HG02852 (cell line): ENCODE data around the gene DENND4A.

Experiments used
- ATAC-seq: cut with Tn5 transposase; IDR thresholded peaks from one replicate; pipeline ENCODE4 v1.9.1; 2021; ENCODE audit warnings: mild to moderate bottlenecking, moderate library complexity; ENCODE audit not compliant: unreplicated experiment

Gene DENND4A

DNA sequence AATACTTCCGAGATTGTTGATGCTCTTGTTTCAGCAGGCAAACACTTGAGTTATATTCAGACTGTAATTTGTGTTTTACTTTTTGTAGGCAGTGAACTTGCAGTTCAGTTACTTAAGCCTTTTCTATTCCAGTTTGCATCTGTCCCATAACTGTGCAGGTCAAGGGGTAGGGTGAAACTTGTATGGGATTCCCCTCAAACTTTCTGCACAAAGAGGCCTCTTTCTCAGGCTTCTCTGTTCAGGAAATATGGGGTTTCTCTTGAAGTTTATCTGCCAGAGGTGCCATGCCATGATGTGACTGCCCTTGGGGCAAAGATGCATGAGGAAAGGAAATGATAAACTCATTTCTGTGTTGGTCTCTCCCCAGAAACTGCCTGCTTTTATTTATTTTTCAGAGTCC, 103.6 kb downstream of the DENND4A start:
- ATAC-seq: no peak

DNA sequence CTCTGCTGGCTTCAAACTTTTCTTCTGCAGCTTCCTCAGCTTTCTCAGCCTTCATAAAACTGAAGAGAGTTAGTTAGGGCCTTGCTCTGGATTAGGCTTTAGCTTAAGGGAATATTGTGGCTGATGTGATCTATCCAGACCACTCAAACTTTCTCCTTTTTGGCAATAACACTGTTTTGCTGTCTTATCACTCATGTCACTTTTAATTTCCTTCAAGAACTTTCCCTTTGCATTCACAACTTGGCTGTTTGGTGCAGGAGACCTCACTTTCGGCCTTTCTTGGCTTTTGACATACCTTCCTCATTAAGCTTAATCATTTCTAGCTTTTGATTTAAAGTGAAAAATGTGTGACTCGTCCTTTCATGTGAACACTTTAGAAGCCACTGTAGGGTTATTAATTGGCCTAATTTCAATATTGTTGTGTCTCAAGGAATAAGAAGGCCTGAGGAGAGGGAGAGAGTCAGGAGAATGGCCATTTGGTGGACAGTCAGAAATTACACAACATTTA, 109.6 kb downstream of the DENND4A start:
- ATAC-seq: no peak

DNA sequence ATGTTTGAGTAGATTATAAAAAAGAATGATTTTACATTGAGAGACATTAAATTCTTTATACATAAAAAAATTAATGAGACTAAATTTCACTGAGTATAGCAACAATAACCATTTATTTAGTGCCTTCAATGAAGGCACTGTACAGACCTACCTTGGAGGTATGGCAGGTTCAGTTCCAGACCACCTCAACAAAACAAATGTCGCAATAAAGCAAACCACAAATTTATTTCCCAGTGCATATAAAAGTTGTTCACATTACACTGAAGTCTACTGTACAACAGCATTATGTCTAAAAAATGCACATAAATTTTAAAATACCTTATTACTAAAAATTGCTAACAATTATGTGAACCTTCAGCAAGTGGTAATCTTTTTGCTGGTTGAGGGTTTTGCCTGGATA, 111.5 kb downstream of the DENND4A start:
- no peak for ATAC-seq

DNA sequence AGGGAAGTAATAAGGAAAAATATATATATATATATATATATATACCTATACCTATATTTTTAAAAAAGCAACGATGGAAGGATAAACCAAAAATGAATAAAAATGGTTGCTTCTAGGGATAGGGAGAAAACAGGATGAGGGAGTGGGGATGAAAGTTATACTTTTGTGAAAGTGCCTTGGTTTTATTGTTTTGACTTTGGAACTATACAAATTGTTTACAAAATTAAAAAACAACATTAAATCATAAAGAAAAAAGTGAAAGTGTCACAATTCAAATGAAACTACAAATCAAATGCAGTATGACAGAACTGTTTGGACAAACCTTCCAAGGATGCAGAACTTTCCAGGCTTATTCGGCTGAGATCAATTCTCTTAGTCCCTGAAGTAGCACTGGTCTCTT, 116.0 kb downstream of the DENND4A start:
- no peak for ATAC-seq

DNA sequence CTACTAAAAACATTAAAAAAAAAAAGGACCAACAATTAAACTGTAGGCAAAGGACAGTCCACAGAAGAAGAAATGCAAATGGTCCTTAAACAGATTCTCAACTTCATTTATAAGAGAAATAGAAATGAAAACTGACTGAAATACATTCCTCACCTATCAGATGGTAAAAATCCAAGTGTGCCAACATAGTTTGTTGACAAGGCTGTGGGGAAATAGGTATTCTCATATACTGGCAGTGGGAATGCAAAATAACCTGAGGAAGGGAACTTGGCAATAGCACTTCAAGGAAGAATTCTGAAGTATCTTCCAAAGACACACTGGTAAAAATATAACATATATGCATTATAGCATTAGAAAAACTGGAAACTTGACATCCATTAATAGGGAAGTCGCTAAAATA, 116.5 kb downstream of the DENND4A start:
- ATAC-seq: no peak

DNA sequence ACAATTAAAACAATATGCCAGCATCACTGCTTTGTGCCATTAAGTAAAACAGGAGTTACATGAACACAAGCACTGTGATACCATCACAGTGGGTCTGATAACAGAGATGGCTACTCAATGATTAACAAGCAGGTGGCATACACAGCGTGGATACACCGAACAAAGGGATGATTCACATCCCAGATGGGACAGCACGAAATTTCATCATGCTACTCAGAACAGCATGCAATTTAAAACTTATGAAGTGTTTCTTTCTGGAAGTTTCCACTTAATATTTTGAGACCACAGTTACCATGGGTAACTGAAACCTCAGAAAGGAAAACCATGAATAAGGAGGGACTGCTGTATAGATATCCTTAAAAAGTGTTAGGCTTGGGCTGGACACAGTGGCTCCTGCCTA, 125.8 kb downstream of the DENND4A start:
- ATAC-seq: no peak

DNA sequence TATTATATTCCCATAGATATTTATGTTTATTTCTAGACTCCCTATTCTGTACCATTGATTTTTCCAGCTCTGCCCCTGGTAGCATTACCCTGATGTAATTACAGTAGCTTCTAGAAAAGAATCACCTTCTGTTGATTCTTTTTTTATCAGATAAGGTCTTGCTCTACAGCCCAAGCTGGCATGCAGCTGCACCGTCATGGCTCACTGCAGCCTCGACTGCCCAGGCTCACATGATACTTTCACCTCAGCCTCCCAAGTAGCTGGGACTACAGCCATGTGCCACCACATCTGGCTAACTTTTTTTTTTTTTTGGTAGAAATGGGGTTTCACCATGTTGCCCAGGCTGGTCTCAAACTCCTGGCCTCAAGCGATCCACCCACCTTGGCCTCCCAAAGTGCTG, 128.6 kb downstream of the DENND4A start:
- ATAC-seq: no peak

DNA sequence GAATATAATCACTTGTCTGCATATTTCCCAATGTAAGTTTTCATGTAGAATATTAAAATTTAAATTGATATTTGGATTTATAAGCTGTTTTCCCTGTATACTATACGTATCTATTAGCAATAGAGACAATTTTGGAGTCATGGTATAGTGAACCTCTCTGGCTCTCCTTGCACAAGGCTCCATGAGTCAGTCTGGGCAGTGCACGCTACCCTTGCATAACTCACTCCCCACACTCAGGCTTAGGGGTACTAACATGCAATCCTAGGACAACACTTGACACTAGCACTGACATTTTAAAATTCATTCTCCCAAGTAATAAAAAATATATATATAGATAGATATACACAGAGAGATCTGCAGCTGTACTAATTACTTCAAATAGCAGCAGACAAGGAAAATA, 131.2 kb downstream of the DENND4A start:
- no peak for ATAC-seq

DNA sequence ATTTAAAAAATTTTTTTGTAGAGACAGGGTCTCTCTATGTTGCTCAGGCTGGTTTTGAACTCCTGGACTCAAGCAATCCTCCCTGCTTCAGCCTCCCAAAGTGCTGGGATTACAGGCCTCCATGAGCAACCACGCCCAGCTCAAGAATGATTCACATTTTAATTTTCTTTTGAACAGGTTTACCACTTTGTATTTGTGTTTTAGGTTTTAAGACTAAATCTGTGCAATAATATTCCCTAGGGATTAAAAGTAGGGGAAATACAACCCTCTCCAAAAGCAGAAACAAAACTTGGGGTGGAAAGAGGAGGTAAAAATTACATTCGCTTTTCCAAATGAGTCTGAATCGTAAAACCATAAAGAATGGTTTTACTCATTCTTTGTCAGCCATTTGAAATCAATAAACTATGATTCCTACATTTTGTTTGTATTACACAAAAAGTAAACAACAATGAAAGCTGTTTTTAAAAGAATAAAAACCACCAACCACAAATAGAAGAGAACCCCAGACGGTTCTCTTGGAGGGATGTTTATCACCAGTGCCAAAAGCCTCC, 132.5 kb downstream of the DENND4A start:
- ATAC-seq: no peak

DNA sequence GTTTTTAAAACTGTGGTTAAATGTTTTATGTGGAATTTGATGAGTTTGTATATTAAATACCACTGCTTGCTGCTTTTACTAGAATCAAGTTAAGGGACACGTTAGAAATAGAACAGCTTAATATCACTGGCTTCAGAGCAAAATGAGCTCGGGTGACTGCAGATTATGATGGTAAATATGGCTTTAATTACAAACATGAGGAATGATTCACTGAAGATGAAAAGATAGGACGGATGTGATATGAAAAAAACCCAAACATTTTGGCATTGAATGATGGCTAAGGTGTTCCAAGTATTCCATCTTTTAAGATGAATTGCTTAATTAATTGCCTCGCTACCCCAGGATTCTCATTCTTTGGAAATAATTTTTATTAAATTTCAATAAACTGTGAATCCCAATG, 136.6 kb downstream of the DENND4A start:
- no peak for ATAC-seq

DNA sequence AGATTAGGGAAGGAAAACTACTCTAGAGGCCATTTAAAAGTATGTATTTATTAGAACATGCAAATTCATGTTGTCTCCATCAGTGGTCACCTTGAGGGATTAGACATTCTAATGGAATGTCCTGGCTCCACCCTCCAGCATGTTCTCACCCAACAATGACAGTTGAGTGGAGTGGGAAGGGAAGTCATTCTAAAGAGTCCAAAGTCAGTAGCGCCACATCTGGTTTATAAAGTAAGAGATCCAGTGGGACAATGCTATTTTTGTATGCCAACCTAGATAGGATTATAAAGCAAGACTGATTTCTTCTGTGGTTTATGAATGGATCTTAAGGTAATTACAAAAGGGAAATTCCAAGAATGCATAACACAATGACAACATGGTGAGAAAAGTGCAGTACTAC, 137.1 kb downstream of the DENND4A start:
- ATAC-seq: no peak

DNA sequence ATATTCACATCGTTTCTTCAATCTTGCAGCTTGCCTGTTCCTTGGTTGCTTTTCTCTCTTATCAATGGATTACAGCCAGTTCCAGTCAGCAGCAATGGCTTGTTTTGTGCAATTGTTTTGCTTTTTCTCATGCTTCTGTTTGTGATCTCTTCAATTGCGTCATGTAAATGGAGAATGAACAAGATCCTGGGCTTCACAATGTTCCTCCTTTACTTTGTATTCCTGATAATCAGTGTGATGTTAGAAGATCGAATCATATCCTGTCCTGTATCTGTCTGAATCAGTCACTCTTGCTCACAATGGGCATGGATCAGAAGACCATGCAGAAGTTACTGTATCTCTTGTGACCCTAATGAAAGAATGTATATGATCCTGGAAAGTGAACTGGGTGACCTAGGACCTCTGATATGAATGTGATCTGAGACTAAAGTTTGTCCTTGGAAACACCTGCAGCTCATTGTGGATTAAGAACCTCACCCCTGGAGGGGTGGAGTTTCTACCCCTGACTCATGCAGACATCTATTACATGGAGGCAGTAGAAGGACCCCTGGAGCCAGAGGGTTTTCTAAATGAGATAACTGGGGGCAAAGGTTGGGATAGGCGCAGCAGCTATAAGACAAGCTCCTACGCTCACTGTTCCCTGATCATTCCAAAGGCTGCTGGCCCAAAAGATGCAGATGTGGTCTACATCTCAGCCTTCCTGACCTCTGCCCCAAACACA, 138.1 kb downstream of the DENND4A start:
- no peak for ATAC-seq

DNA sequence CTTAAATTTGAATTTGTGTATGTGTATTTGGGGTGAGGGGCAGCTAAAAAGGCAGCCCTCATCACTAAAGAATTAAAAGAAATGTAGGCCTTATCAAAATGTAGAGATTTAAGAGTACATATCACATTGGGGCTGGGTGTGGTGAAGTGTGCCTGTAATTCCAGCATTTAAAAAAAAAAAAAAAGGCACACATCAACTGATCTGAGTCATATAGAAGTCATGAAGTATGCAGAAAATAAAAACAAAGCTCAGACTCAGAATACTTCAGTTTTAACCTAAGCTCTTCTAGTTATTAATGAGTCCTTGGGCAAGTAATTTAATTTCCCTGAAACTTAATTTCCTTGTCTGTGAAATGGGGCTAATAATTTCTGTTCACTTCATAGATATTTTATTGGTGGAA, 138.8 kb downstream of the DENND4A start:
- ATAC-seq: no peak

DNA sequence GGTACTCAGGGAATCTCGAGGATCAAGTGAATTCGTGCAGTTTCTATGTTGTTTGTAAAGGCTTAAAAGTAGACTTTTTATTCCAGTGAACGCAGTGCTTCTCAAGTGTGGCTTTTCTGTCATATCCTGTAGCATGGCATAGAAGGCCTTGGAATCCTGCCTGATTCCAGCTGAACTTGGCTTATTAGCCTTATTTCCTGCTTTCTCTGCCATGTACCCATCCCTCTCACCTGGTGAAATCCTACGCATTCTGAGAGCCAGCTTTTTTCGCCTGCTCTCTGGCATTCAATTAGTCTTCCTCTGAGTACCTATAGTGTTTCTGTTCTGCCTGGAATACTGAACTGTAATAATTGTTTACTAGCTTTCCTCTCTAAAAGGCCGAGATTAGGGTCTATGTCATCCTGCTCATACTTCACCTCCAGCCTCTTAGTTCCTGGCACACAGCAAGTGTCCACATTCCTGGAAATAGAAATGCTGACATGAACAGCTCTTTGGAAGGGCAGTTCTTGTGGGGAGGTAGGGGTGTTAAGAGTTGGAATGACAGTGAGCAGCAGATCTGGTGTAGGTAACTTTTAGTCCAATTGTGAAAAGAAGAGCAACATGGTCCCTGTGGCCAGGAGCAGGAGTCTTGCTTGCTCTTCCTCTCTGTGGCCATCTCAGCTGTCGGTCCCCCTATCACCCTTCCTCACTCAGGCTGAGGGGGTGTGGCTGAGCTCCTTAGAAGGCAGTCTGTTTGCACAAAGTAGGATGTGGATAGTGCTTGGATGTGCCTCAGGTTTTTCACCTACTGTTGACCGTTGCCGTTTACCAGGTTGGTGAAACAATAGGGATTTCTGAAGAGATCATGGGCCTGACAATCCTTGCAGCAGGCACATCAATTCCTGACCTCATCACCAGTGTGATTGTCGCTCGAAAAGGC, 140.0 kb downstream of the DENND4A start:
- ATAC-seq: no peak

DNA sequence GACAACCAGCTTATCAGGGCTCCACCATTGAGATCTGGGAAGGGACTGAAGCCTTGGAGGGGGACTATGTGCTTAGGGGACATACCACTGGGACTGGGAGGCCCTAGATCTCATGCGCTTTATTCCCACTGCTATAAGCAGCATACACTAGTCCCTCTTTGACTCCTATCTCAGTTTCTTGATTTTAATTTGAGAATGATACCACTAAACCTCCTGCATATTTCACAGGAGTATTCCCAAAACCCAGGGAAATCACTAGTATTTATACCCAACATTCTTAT, 141.1 kb downstream of the DENND4A start:
- no peak for ATAC-seq

DNA sequence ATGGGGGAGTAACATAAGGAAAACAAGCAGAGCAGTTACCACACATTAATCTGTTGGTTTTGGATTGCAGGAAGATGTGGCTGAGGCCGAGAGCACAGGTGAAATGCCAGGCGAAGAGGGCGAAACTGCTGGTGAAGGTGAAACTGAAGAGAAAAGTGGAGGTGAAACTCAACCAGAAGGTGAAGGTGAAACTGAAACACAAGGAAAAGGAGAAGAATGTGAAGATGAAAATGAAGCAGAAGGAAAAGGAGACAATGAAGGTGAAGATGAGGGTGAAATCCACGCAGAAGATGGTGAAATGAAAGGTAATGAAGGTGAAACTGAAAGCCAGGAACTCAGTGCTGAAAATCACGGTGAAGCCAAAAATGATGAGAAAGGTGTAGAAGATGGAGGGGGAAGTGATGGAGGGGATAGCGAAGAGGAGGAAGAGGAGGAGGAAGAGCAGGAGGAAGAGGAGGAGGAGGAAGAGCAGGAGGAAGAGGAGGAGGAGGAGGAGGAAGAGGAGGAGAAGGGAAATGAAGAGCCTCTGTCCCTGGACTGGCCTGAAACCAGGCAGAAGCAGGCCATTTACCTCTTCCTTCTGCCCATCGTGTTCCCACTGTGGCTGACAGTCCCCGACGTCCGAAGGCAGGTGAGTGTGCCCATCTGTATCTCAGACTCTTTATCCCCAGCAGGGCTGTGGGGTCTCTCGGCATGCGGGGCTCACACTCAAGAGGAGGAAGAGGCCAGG, 141.6 kb downstream of the DENND4A start:
- no peak for ATAC-seq

DNA sequence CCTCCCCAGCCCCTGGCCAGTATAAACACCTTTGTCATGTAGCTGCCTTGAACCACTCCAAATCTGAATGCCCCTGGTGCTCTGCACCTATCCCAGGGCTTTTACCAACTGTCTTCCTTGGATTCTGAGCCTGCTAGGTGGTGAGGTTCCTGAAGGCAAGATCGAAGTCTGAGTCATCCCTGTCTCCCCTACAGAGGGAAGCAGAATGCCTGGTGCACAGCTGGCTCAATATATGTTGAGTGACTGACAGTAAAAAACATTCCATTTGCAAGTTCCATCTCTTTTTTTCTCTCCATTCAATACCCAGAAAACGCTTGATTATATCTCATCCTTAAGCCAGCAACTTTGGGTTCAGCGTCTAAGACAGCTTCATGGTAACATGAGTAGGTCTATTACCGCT, 145.6 kb downstream of the DENND4A start:
- ATAC-seq: no peak

DNA sequence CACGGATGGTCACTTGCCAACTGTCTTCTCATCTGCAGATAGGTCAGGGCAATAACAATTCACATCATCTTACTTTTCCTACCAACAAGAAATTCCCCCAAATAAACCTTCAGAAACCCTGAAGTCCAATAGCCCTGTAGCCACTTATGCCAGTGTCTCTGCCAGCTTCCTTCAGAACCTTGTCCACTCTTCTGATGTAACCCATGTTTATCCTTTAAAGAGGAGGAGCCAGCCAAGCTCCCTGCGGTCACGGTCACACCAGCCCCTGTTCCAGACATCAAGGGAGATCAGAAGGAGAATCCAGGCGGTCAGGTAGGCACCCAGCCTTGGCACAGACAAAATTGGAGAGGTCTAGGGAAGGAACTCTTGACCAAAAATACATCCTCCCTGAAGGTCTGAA, 146.7 kb downstream of the DENND4A start:
- no peak for ATAC-seq

DNA sequence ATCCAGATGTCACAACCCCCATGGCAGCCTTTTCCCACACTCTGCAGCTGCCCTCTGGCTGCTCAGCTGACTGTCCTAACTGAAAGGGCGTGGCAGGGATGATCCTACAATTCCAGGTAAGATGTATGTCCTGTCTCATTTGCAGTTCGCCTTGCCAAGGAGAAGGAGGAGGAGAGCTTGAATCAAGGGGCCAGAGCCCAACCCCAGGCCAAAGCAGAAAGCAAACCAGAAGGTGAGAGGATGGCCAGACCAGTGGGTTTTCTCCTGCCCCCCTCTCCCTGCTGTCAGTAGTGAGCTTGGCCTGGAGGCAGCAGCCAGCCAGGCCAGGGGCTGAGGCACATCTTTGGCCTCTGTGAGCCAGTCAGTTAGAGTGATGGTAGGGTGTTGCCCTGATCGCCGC, 147.8 kb downstream of the DENND4A start:
- ATAC-seq: no peak

DNA sequence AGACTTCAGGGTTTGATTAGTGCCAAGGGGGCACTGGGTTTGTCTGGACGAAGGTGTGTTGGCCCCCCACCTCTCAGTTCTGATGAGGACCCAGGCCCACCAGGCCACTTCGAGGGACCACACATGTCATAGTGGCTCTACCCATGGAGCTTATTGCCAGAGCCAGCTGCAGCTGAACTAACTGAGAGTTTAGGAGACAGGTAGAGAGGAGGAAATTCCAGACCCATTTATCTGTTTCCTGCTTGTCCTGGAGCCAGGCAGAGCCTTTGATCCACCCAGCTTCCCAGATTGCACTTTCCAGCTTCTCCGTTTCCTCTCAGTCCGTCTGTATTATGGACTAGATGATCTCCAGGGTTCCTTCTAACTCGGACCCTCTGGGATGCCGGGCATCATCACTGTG, 149.5 kb downstream of the DENND4A start:
- no peak for ATAC-seq

DNA sequence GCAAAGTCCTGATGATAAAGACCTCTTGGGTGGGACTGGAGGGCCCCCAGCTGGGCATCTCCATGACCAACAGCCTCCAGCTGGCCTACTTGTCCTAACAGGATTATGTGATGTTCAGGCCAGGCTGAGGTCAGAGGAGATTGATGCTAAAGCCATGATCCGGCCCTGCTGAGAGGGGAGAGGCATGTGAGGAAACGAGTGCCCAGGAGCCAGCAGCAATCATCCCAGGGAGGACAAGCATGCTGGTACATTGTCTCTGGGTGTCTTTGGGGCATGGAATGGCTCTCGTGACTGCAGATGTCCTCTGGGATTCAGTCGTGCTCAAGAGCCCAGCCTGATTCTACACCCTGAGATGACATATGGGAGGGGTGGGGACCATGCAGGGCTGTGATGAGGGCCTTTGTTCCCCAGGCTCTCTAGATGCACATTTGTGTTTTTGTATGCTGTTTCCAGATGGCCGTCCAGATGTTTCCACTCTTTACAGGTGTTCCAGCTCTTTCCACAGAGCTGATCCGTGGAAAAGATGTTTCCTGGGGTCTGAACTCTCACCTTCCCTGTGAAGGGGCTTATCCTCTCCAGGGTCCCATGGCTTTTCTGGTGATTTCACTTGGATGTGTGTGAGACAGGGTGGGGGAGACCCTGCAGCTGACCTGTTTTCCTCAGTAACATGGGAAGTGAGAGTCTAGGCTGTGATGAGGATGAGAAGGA, 150.2 kb downstream of the DENND4A start:
- no peak for ATAC-seq
